GM12874 (cell line): ENCODE data around the gene BIRC2.

Experiments
- TF ChIP-seq, protein P1 (sequence below): IDR thresholded peaks from 2 replicates; pipeline ENCODE4 v1.5.1; 2011; ENCODE audit warnings: low read depth, mild to moderate bottlenecking, control low read depth, low read length, moderate library complexity; ENCODE audit not compliant: insufficient read depth

BIRC2 gene

DNA sequence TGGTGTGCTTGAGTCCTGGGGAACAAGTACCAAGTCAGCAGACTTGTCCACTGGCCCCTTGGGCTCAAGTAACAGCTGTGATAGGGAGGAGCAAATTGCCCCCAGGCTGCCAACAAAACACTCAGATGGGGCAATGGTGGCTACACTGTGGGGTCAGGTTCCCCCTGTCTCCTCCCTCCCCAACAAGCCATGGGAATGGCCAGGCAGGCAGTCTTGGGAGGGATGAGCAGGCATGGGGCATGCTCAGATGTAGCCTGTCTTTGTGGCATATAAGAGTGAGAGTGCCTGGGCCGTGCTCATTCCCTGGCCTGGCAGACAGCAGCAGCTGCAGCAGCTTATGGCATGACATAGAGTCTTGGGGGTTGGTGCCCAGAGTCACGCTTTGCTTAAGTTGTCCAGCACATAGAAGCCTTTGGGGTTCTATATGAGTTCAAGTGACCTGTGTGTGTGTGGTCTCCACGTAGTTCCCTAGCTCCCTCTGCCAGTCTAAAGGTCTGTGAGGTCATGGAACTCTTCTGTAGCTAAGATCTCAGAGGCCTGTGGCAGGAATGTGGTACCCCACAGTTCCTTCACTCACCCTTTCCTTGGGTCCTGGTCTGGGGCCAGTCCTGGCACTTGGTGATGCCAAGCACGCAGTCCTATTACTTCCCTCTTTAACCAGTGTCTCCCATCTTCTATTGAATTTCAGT is 44.7 kb downstream of the BIRC2 start:
- TF ChIP-seq, protein P1, sequence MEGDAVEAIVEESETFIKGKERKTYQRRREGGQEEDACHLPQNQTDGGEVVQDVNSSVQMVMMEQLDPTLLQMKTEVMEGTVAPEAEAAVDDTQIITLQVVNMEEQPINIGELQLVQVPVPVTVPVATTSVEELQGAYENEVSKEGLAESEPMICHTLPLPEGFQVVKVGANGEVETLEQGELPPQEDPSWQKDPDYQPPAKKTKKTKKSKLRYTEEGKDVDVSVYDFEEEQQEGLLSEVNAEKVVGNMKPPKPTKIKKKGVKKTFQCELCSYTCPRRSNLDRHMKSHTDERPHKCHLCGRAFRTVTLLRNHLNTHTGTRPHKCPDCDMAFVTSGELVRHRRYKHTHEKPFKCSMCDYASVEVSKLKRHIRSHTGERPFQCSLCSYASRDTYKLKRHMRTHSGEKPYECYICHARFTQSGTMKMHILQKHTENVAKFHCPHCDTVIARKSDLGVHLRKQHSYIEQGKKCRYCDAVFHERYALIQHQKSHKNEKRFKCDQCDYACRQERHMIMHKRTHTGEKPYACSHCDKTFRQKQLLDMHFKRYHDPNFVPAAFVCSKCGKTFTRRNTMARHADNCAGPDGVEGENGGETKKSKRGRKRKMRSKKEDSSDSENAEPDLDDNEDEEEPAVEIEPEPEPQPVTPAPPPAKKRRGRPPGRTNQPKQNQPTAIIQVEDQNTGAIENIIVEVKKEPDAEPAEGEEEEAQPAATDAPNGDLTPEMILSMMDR = no peak

DNA sequence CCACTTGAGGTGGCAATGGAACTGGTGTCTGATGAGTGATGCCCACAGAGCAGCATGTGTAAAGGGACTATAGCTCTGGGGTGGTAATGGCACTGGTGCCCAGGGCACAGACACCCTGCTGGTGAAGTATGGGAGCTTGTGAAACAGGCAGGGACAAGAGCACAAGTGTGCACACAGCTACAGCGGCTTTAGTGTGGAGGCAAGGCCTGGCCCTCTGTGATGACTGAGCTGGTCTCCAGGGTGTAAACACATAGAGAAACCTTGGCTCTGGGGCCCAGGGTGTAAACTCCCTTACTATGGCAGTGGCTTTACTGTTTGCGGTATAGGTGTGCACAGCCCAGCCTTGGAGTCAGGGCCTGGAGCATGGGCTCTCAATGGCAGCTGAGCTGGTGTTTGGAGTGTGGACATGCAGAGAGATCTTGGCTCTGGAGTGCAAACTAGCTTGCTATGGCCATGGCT is 46.3 kb downstream of the BIRC2 start:
- TF ChIP-seq, protein P1 = no peak

- TF ChIP-seq, protein P1 = no peak
Measured at GRCh38 chr11:102395720-102396393, 48.8 kb downstream of the BIRC2 start.

- TF ChIP-seq, protein P1 = no peak
Measured at GRCh38 chr11:102396708-102397563, 49.9 kb downstream of the BIRC2 start.

DNA sequence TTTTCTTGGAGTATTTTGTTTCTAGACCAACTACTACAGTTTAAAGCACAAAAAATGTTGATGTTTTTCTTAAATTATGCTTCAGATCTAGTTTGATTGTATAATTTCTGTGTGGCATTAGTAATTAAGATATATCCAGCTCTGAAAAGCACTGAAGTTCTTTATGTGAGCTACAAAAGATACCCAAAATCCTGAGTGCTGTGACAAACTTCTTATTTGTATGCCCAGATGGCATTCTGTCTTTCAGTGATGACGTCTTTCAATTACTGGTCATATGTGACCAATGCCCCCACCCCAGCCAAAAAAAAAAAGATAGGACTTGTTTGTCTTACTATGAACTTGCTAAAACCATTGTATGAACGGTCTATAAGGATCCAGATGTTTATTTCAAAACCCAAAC is 51.3 kb downstream of the BIRC2 start:
- TF ChIP-seq, protein P1 = no peak

GRCh38 chr11:102399189-102399588 is 52.2 kb downstream of the BIRC2 start:
- TF ChIP-seq, protein P1 = no peak

GRCh38 chr11:102400603-102401002 is 53.6 kb downstream of the BIRC2 start:
- TF ChIP-seq, protein P1 = no peak
